A673 (cell line): ENCODE measurements around the gene NXPH2.

Experiments
- CTCF ChIP-seq: fragments of 300-800, 200-600 bp; sonication (generic); conservative IDR thresholded peaks from 2 replicates; pipeline ENCODE4 v1.5.1; 2017; ENCODE audit warnings: low read depth, mild to moderate bottlenecking, antibody characterized with exemption, low read length, moderate library complexity, mixed read lengths
- EZH2 ChIP-seq: fragments of 200-600 bp; sonication (generic); IDR thresholded peaks from 2 replicates; pipeline ENCODE4 v1.6.1; 2017; ENCODE audit warnings: borderline replicate concordance, low read depth, mild to moderate bottlenecking, mixed read lengths, antibody characterized with exemption, low read length; ENCODE audit not compliant: poor library complexity, severe bottlenecking

GRCh38 chr2:138782383-138782782 is 2.2 kb upstream of the NXPH2 start:
- TF ChIP-seq CTCF, result no peak
- no peak for TF ChIP-seq EZH2
